Glutamatergic neuron (in vitro differentiated cells): ENCODE results near the gene UGT1A6. TPM values are rescaled to one million over a fixed set of nuclear protein-coding genes. Genes with fewer than 3 reads are reported as not detected.

Source experiments
- DNase-seq: peaks from one replicate; pipeline ENCODE4 v3.0.0; 2022
- H3K27ac Mint-ChIP-seq: one replicate; pipeline ENCODE4 v1.8.0; 2020; ENCODE audit warnings: mild to moderate bottlenecking, mixed read lengths, inconsistent platforms; ENCODE audit not compliant: unreplicated experiment
- H3K27me3 Mint-ChIP-seq: one replicate; pipeline ENCODE4 v1.8.0; 2020; ENCODE audit warnings: mild to moderate bottlenecking, moderate library complexity, mixed read lengths, inconsistent platforms; ENCODE audit not compliant: unreplicated experiment
- H3K36me3 Mint-ChIP-seq: one replicate; pipeline ENCODE4 v1.8.0; 2020; ENCODE audit warnings: mild to moderate bottlenecking, mixed read lengths, inconsistent platforms; ENCODE audit not compliant: unreplicated experiment
- H3K4me1 Mint-ChIP-seq: one replicate; pipeline ENCODE4 v1.8.0; 2020; ENCODE audit warnings: mild to moderate bottlenecking, low read depth, mixed read lengths, inconsistent platforms; ENCODE audit not compliant: unreplicated experiment
- H3K4me3 Mint-ChIP-seq: one replicate; pipeline ENCODE4 v1.8.0; 2020; ENCODE audit warnings: mild to moderate bottlenecking, mixed read lengths, inconsistent platforms; ENCODE audit not compliant: unreplicated experiment
- H3K9me3 Mint-ChIP-seq: one replicate; pipeline ENCODE4 v1.8.0; 2020; ENCODE audit warnings: mild to moderate bottlenecking, moderate library complexity, mixed read lengths, inconsistent platforms; ENCODE audit not compliant: unreplicated experiment
- total RNA-seq: library from RNA; stranded (reverse); fragmentation: NEBNext Ultra II Directional; extraction: Animal tissue kit (Norgen Biotek cat#: 25700); gene quantifications from one replicate; pipeline ENCODE4 v1.2.1, GENCODE V29; 2021; ENCODE audit not compliant: unreplicated experiment
- TF ChIP-seq, protein P1 (sequence below): fragments of 200-600 bp; sonication (generic); IDR thresholded peaks from one replicate; pipeline ENCODE4 v1.5.0; 2021; ENCODE audit not compliant: partially characterized antibody, unreplicated experiment

UGT1A6 gene
- total RNA-seq, 1 donor from 2014 or later: not detected

DNA sequence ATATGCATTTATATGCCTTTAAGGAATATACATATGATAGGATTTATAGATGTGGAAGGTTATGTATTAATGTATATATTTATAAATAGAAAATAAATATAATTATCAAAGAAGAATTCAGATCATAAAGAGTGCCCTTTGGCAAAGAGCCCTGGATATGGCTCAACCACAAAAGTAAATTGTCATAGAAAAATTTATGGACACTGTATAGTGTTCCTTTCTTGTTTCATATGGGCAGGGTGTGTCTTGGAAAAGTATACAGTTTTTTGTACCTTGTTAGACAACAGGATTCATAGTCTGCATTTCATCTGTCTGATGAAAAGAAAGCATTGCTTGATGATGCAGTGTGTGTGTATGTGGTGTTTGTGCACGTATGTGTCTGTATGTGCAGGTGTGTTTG, 8.1 kb upstream of the UGT1A6 start:
- Mint-ChIP-seq H3K27me3 (no peaks in the 10 kb centered on the region), H3K9me3 (peaks cover 4% of the 10 kb centered on the region), H3K36me3 (no peaks in the 10 kb centered on the region), H3K4me3 (no peak overlapping the region), H3K4me1 (no peaks in the 10 kb centered on the region), H3K27ac (no peak overlapping the region)
- no peak for DNase-seq
- TF ChIP-seq, protein P1, sequence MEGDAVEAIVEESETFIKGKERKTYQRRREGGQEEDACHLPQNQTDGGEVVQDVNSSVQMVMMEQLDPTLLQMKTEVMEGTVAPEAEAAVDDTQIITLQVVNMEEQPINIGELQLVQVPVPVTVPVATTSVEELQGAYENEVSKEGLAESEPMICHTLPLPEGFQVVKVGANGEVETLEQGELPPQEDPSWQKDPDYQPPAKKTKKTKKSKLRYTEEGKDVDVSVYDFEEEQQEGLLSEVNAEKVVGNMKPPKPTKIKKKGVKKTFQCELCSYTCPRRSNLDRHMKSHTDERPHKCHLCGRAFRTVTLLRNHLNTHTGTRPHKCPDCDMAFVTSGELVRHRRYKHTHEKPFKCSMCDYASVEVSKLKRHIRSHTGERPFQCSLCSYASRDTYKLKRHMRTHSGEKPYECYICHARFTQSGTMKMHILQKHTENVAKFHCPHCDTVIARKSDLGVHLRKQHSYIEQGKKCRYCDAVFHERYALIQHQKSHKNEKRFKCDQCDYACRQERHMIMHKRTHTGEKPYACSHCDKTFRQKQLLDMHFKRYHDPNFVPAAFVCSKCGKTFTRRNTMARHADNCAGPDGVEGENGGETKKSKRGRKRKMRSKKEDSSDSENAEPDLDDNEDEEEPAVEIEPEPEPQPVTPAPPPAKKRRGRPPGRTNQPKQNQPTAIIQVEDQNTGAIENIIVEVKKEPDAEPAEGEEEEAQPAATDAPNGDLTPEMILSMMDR: no peak

DNA sequence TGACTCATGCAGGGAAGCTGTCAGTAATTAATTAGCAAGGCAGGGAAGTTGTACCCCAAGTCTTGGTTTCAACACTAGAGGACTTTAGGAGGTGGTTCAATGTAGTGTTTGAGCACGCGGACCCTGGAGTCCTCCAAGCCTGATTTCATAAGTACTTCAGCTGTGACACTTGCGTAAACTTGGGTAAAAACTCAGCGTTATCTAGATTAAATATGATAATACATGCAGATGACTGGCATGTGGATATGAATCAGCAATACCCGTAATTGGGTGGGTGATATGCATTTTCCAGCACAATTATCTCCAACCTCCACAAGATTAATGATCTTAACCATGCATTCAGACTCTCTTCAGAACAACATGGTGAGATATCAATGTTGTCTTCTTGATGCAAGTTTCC, 5.8 kb upstream of the UGT1A6 start:
- H3K27me3 Mint-ChIP-seq: no peaks in the 10 kb centered on the region
- H3K27ac Mint-ChIP-seq: no peak overlapping the region
- H3K4me3 Mint-ChIP-seq: no peak overlapping the region
- no peaks in the 10 kb centered on the region for H3K4me1 Mint-ChIP-seq
- H3K9me3 Mint-ChIP-seq: peaks cover 4% of the 10 kb centered on the region
- TF ChIP-seq, protein P1: no peak
- no peak for DNase-seq
- H3K36me3 Mint-ChIP-seq: no peaks in the 10 kb centered on the region

DNA sequence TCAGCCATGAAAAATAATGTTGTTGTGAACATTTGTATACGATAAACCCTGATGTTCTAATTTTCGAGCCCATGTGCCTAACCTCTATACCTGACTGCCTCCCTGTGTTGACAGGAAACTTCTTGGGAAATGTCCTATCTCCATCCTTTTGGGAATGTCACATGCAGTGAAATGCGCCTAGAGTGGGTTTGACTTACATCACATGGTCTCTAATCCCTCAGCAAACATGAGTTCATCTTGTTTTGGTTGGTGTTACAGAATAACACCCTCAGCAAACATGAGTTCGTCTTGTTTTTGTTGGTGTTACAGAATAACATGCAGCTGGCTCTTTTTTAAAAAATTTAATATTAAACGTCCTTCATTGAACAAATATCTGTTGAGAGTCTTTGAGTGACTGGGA, 4.3 kb upstream of the UGT1A6 start:
- no peak overlapping the region for H3K4me3 Mint-ChIP-seq
- DNase-seq: no peak
- TF ChIP-seq, protein P1: no peak
- H3K4me1 Mint-ChIP-seq: no peaks in the 10 kb centered on the region
- H3K36me3 Mint-ChIP-seq: no peaks in the 10 kb centered on the region
- H3K27me3 Mint-ChIP-seq: no peaks in the 10 kb centered on the region
- no peak overlapping the region for H3K27ac Mint-ChIP-seq
- peaks cover 4% of the 10 kb centered on the region for H3K9me3 Mint-ChIP-seq

DNA sequence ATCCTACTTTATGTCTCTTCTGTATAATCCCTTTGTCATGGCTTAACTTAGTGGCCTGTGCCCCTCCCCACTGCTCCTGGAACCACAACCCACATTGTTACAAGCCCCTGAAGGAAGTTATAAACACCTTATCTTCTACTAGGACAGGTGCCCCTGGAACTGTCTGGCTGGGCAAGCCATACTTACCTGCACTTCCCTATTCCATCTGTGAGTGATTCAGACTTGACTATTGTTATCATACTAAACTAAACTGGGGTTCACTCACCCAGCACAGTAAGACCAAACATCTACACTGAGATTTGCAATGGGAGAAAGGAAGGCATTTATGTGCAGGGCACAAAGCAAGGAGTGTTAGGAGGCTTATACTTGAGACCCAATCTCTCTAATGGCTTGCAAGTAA, 3.7 kb upstream of the UGT1A6 start:
- Mint-ChIP-seq H3K27ac (no peak overlapping the region), H3K27me3 (no peaks in the 10 kb centered on the region), H3K36me3 (no peaks in the 10 kb centered on the region), H3K4me1 (no peaks in the 10 kb centered on the region), H3K4me3 (no peak overlapping the region), H3K9me3 (peaks cover 4% of the 10 kb centered on the region)
- TF ChIP-seq, protein P1: no peak
- DNase-seq: no peak

DNA sequence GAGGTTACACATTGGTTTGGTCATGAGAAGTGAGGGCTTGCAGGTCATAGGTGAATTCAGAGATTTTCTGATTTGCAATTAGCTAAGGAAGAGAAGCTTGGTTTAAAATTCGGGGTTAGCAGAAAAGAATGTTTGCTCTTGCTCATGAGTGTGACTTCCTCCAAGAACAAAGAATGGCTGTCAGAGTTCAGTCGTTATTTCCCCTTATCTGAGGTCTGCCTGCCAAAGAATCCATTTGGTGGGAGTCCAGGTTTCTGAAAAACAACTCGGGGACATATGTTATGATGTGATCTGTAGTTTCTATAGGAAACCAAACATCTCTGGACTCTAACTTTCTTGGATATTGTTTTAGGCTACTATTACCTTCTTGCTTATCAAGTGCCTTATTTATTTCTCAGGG, 3.2 kb upstream of the UGT1A6 start:
- Mint-ChIP-seq H3K9me3 (peaks cover 4% of the 10 kb centered on the region), H3K4me3 (no peak overlapping the region), H3K27ac (no peak overlapping the region), H3K27me3 (no peaks in the 10 kb centered on the region), H3K36me3 (no peaks in the 10 kb centered on the region), H3K4me1 (no peaks in the 10 kb centered on the region)
- DNase-seq: no peak
- TF ChIP-seq, protein P1: no peak
